Prostate gland (tissue), 2 donors: ENCODE data around the gene CPNE2.
"Not testable (repeated sequence)": the region's sequence is repeated elsewhere in the genome, so short reads cannot be mapped to it uniquely, and the experiment has no call there.

ENCODE experiments used
- POLR2A ChIP-seq: fragments of 450-650 bp; IDR thresholded peaks from one replicate; pipeline ENCODE4 v1.6.1; 2016; ENCODE audit warnings: antibody characterized with exemption, mild to moderate bottlenecking
- POLR2AphosphoS5 ChIP-seq: sonication (generic); formaldehyde crosslinking; IDR thresholded peaks from one replicate; pipeline ENCODE4 v1.6.1; 2017; ENCODE audit warnings: antibody characterized with exemption
- TF ChIP-seq, protein P1 (sequence below), 4 experiments: fragments of 200-600 bp in 2 of 4; fragments of 450-650 bp in 2 of 4; sonication (generic) in 2 of 4; IDR thresholded peaks; 1 replicate in 3 of 4; 2 replicates in 1 of 4; pipeline ENCODE4 v1.5.1; 2016 to 2019; ENCODE audit warnings: antibody characterized with exemption in 4 of 4, mild to moderate bottlenecking in 2 of 4, moderate library complexity in 2 of 4

DNA sequence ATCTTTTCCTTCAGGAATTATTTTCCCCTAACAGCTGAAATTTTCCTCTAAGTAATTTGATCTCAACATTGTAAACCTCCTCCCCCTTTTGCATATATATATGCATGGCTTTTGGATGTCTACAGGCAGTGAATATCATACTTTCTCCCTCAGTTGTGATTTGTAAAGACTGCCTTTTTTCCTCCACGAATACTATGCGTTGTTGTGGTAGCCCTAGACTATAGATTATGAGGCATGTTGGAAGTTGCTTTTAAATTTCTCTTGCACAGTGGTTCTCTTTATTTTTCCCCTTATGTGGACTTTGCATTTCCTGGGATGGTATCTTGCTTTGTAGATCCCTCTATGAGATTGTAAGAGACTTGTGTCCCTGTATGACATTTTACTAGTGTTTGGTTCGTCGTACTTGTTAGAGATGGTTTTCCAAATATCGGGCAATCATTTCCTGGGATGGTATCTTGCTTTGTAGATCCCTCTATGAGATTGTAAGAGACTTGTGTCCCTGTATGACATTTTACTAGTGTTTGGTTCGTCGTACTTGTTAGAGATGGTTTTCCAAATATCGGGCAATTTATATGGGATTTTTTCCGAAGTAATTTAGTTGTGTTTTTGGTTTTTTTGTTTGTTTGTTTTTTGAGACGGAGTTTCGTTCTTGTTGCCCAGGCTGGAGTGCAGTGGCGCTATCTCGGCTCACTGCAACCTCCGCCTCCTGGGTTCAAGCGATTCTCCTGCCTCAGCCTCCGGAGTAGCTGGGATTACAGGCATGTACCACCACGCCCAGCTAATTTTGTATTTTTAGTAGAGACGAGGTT, 95.7 kb downstream of the CPNE2 start:
- TF ChIP-seq POLR2AphosphoS5, POLR2A: not testable (repeated sequence)
- TF ChIP-seq, protein P1, sequence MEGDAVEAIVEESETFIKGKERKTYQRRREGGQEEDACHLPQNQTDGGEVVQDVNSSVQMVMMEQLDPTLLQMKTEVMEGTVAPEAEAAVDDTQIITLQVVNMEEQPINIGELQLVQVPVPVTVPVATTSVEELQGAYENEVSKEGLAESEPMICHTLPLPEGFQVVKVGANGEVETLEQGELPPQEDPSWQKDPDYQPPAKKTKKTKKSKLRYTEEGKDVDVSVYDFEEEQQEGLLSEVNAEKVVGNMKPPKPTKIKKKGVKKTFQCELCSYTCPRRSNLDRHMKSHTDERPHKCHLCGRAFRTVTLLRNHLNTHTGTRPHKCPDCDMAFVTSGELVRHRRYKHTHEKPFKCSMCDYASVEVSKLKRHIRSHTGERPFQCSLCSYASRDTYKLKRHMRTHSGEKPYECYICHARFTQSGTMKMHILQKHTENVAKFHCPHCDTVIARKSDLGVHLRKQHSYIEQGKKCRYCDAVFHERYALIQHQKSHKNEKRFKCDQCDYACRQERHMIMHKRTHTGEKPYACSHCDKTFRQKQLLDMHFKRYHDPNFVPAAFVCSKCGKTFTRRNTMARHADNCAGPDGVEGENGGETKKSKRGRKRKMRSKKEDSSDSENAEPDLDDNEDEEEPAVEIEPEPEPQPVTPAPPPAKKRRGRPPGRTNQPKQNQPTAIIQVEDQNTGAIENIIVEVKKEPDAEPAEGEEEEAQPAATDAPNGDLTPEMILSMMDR (IDR thresholded peaks at IDR 0.05) = not testable (repeated sequence)
